Type B pancreatic cell (in vitro differentiated cells): ENCODE measurements around the gene MRPL30. TPM values are rescaled to one million over a fixed set of nuclear protein-coding genes. Genes with fewer than 3 reads are reported as not detected.

Experiments used
- DNase-seq: peaks from one replicate; pipeline ENCODE4 v3.0.0; 2021; ENCODE audit warnings: mixed read lengths; ENCODE audit not compliant: unreplicated experiment; ENCODE audit errors: extremely low spot score
- H3K27ac Mint-ChIP-seq: 2 replicates; pipeline ENCODE4 v1.8.0; 2021; ENCODE audit warnings: mild to moderate bottlenecking, mixed read lengths
- H3K27me3 Mint-ChIP-seq: 2 replicates; pipeline ENCODE4 v1.8.0; 2021; ENCODE audit warnings: mixed read lengths
- H3K36me3 Mint-ChIP-seq: 2 replicates; pipeline ENCODE4 v1.8.0; 2021; ENCODE audit warnings: mixed read lengths
- H3K4me1 Mint-ChIP-seq: one replicate; pipeline ENCODE4 v1.8.0; 2021; ENCODE audit warnings: mixed read lengths; ENCODE audit not compliant: unreplicated experiment
- H3K4me3 Mint-ChIP-seq: 2 replicates; pipeline ENCODE4 v1.8.0; 2021; ENCODE audit warnings: mild to moderate bottlenecking, mixed read lengths
- H3K9me3 Mint-ChIP-seq: 2 replicates; pipeline ENCODE4 v1.8.0; 2021; ENCODE audit warnings: mixed read lengths
- CTCF ChIP-seq: fragments of 200-600 bp; sonication (generic); conservative IDR thresholded peaks from 2 replicates; pipeline ENCODE4 v1.5.0; 2021; ENCODE audit warnings: antibody characterized with exemption, mild to moderate bottlenecking
- total RNA-seq: library from RNA; stranded (reverse); gene quantifications from 2 replicates; pipeline ENCODE4 v1.2.1, GENCODE V29; 2021; ENCODE audit warnings: low replicate concordance

Gene MRPL30
- total RNA-seq, 1 donor from 2014 or later = 38.4 TPM

GRCh38 chr2:99141110-99142108, 39.6 kb upstream of the MRPL30 start, which contains the start of gene C2orf15:
Gene C2orf15 (plus strand): TSS chr2:99141707. CDS start chr2:99150559, 8,852 bp downstream.
- Mint-ChIP-seq H3K4me3 (peak within 1 kb of the TSS; percentile 99), H3K27me3 (no peaks in the 10 kb centered on the region), H3K27ac (peak within 1 kb of the TSS; percentile 95), H3K4me1 (no peaks in the 10 kb centered on the region), H3K36me3 (peaks cover 8% of the 10 kb centered on the region), H3K9me3 (peaks cover 4% of the 10 kb centered on the region)
- DNase-seq = peak; percentile 97
- TF ChIP-seq CTCF = no peak

- Mint-ChIP-seq H3K4me3 (no peak overlapping the region), H3K9me3 (no peaks in the 10 kb centered on the region), H3K27me3 (no peaks in the 10 kb centered on the region), H3K4me1 (peaks cover 10% of the 10 kb centered on the region), H3K36me3 (peaks cover 3% of the 10 kb centered on the region), H3K27ac (no peak overlapping the region)
- no peak for DNase-seq
- no peak for TF ChIP-seq CTCF
These were observed 30.3 kb upstream of the MRPL30 start for GRCh38 chr2:99150706-99151105.

- H3K36me3 Mint-ChIP-seq = peaks cover 6% of the 10 kb centered on the region
- H3K27me3 Mint-ChIP-seq = no peaks in the 10 kb centered on the region
- no peaks in the 10 kb centered on the region for H3K9me3 Mint-ChIP-seq
- no peak overlapping the region for H3K4me3 Mint-ChIP-seq
- TF ChIP-seq CTCF = no peak
- H3K4me1 Mint-ChIP-seq = peaks cover 17% of the 10 kb centered on the region
- no peak for DNase-seq
- H3K27ac Mint-ChIP-seq = no peak overlapping the region
These were observed 28.6 kb upstream of the MRPL30 start for GRCh38 chr2:99152199-99152895.

GRCh38 chr2:99153921-99154604, 26.9 kb upstream of the MRPL30 start:
- Mint-ChIP-seq H3K27ac (no peak overlapping the region), H3K4me3 (no peak overlapping the region), H3K27me3 (no peaks in the 10 kb centered on the region), H3K9me3 (no peaks in the 10 kb centered on the region), H3K4me1 (peaks cover 18% of the 10 kb centered on the region), H3K36me3 (peaks cover 7% of the 10 kb centered on the region)
- TF ChIP-seq CTCF = no peak
- no peak for DNase-seq
